Measurements from ENCODE around the gene PPP1R14C. TPM values are rescaled to one million over a fixed set of nuclear protein-coding genes. Genes with fewer than 3 reads are reported as not detected.
"Not testable (repeated sequence)": the region's sequence is repeated elsewhere in the genome, so short reads cannot be mapped to it uniquely, and the experiment has no call there.

The PPP1R14C gene
- total and polyA plus RNA-seq, 7 experiments from 2014 or later: not detected

DNA sequence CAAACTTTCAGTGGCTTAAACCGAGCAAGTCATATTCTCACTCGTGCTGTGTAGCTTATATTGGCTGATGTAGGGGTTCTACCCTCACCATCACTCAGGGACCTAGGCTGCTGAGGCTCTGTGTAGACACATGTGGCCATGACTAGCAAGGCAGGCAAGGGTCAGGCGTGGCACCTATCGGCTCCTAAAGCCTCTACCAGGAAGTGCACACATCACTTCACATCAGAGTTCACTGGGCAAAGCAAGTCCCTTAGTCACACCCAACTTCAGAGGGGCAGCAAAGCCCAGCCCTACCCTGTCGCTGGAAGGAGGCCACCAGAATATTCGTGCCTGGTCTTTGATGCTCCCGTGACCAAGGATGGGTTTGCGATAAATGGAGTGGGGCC lies 42.9 kb downstream of the PPP1R14C start:
- peaks cover under 1 to 14% (median 8%) of the 10 kb centered on the region in 5 donors for H3K27me3 Mint-ChIP-seq
- intact Hi-C loops (cut with micrococcal nuclease): no loop called here
- CTCF ChIA-PET: no interaction called here

DNA sequence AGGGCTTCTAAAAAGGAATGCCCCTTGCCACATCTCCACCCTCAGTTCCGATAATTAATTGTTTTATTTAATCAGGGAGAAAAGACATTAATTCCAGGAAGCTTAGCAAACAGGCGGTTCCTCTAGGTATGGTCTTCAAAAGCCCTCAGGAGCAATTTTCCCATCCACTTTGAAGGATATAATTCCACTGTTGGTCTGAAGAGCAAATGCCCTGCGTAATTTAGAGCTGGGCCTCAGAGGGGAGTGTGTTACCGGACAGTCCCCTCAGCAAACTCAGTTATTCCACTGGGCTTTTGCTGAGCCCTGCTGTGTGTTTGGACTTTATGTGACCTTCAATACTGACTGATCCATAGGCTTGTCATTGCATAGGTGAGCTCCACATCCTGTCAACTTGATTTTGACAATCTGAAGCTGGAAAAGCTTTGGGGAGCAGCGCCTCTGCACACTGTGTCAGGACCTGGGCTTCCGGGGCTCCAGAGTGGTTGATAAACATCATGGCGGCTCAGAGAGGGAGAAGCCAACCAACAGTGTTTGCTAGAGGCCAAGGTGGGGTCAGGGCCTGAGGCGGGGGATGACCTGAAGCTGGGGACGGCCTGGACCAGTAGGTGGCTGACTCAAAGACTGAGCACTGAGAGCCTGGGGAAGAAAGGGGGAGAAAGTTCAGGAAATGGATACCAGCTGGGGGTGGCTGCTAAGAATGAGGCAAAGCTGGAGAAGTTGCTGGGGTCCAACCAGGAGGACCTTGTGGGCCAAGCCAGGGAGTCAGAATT lies 43.5 kb downstream of the PPP1R14C start:
- Mint-ChIP-seq H3K36me3 (no peaks in the 10 kb centered on the region), H3K9me3 (peaks cover 0 to 4% (median 0%) of the 10 kb centered on the region in 11 donors), H3K4me1 (peaks cover 0 to 6% (median 0%) of the 10 kb centered on the region in 7 donors), H3K27me3 (peaks cover 6 to 20% (median 8%) of the 10 kb centered on the region in 5 donors), H3K27ac (no peak overlapping the region), H3K4me3 (no peak overlapping the region)
- H3K4me3 ChIP-seq (ENCODE audit: low read length): no peak overlapping the region
- H3K9me3 ChIP-seq (ENCODE audit: control insufficient read depth in 2 of 3, low read length in 3 of 3): no peaks in the 10 kb centered on the region
- no peaks in the 10 kb centered on the region for H3K4me1 ChIP-seq (ENCODE audit: control insufficient read depth in 2 of 2, insufficient read depth in 2 of 2, low read length in 2 of 2)
- intact Hi-C loops (cut with micrococcal nuclease): no loop called here
- H3K36me3 ChIP-seq (ENCODE audit: control insufficient read depth in 2 of 3, insufficient read depth in 3 of 3, low read length in 3 of 3): no peaks in the 10 kb centered on the region
- DNase-seq (no peak), ATAC-seq (no peak)
- CTCF ChIA-PET: no interaction called here
- H3K27me3 ChIP-seq (ENCODE audit: control insufficient read depth in 2 of 2, insufficient read depth in 2 of 2, low read length in 2 of 2): no peaks in the 10 kb centered on the region
- POLR2A ChIA-PET: no interaction called here
- no peak overlapping the region for H3K27ac ChIP-seq (ENCODE audit: low read depth, low read length)

More for the DNA sequence above, 42.9 kb downstream of the PPP1R14C start:
- no peaks in the 10 kb centered on the region for H3K36me3 Mint-ChIP-seq
- no peak overlapping the region for H3K4me3 Mint-ChIP-seq
- POLR2A ChIA-PET: no interaction called here
- Histone ChIP-seq H3K27me3 (ENCODE audit: control insufficient read depth in 2 of 2, insufficient read depth in 2 of 2, low read length in 2 of 2) (no peaks in the 10 kb centered on the region), H3K4me1 (ENCODE audit: control insufficient read depth in 2 of 2, insufficient read depth in 2 of 2, low read length in 2 of 2) (no peaks in the 10 kb centered on the region), H3K27ac (ENCODE audit: low read depth, low read length) (no peak overlapping the region), H3K4me3 (ENCODE audit: low read length) (no peak overlapping the region), H3K9me3 (ENCODE audit: control insufficient read depth in 2 of 3, low read length in 3 of 3) (no peaks in the 10 kb centered on the region), H3K36me3 (ENCODE audit: control insufficient read depth in 2 of 3, insufficient read depth in 3 of 3, low read length in 3 of 3) (no peaks in the 10 kb centered on the region)
- H3K4me1 Mint-ChIP-seq: peaks cover 0 to 6% (median 0%) of the 10 kb centered on the region in 7 donors
- H3K9me3 Mint-ChIP-seq: peaks cover 0 to 4% (median 0%) of the 10 kb centered on the region in 11 donors
- no peak for DNase-seq
- no peak overlapping the region for H3K27ac Mint-ChIP-seq
- ATAC-seq: no peak

DNA sequence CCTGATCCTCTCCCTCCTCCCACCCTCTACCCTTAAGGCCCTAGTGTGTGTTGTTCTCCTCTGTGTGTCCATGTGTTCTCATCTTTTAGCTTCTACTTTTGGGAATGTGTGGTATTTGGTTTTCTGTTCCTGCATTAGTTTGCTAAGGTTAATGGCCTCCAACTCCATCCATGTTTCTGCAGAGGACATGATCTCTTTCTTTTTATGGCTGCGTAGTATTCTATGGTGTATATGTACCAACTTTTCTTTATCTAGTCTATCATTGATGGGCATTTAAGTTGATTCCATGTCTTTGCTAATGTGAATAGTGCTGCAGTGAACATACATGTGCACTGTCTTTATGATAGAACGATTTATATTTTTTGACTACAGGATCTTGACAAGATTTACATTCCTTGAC lies 44.6 kb downstream of the PPP1R14C start:
- H3K27me3 ChIP-seq (ENCODE audit: control insufficient read depth in 2 of 2, insufficient read depth in 2 of 2, low read length in 2 of 2); H3K9me3 Mint-ChIP-seq; H3K4me3 Mint-ChIP-seq; H3K27ac ChIP-seq (ENCODE audit: low read depth, low read length); intact Hi-C loops (cut with micrococcal nuclease); H3K4me1 ChIP-seq (ENCODE audit: control insufficient read depth in 2 of 2, insufficient read depth in 2 of 2, low read length in 2 of 2); H3K4me3 ChIP-seq (ENCODE audit: low read length); H3K9me3 ChIP-seq (ENCODE audit: control insufficient read depth in 2 of 3, low read length in 3 of 3); H3K36me3 ChIP-seq (ENCODE audit: control insufficient read depth in 2 of 3, insufficient read depth in 3 of 3, low read length in 3 of 3); DNase-seq; ATAC-seq; POLR2A ChIA-PET; H3K27ac Mint-ChIP-seq; H3K36me3 Mint-ChIP-seq; H3K4me1 Mint-ChIP-seq; CTCF ChIA-PET: not testable (repeated sequence)
- peaks cover 8 to 26% (median 11%) of the 10 kb centered on the region in 5 donors for H3K27me3 Mint-ChIP-seq

DNA sequence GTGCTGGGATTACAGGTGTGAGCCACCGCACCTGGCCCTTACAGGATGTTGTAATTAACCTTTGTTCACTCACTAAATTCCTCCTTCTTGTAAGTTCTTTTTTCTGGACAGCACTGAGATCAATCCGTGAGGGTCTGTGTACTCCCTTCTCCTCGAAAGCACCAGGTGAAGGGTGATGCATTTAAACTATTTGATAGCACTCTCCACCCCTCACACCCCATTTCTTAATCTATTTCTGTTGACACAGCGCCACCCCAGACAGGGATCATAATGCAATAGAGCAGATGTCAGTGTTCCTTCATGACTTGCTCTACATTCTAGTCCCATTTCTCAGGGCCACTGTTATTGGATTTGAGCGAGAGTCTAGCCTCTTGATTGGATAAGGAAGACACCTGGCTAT lies 46.3 kb downstream of the PPP1R14C start:
- H3K27me3 ChIP-seq (ENCODE audit: control insufficient read depth in 2 of 2, insufficient read depth in 2 of 2, low read length in 2 of 2): no peaks in the 10 kb centered on the region
- no peaks in the 10 kb centered on the region for H3K36me3 Mint-ChIP-seq
- H3K4me3 Mint-ChIP-seq: no peak overlapping the region

DNA sequence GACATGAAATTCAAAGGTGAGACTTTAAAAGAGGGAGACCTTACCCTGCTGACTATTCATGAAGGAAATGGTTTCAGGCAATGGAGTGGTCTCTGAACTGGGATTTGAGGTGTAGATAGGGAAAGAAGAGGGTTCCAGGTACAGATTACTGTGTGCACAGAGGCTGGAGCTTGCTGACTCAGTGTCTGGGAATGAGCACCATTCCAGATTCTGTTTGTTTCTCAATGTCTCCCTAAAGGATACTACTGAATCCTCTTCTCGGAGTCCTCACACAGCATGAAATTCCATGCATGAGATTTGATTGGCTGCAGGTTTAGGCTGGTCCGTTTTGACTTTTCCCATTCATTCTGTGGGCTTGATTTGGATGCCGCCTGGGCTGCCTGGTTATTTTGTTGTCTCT lies 49.0 kb downstream of the PPP1R14C start:
- DNase-seq (no peak), ATAC-seq (no peak)
- no peaks in the 10 kb centered on the region for H3K9me3 ChIP-seq (ENCODE audit: control insufficient read depth in 2 of 3, low read length in 3 of 3)
- H3K4me1 Mint-ChIP-seq: no peaks in the 10 kb centered on the region
- POLR2A ChIA-PET: no interaction called here
- intact Hi-C loops (cut with micrococcal nuclease): no loop called here
- no peaks in the 10 kb centered on the region for H3K27me3 ChIP-seq (ENCODE audit: control insufficient read depth in 2 of 2, insufficient read depth in 2 of 2, low read length in 2 of 2)
- H3K9me3 Mint-ChIP-seq: peaks cover 0 to 4% (median 0%) of the 10 kb centered on the region in 11 donors
- H3K27me3 Mint-ChIP-seq: peaks cover 13 to 30% (median 18%) of the 10 kb centered on the region in 5 donors
- H3K27ac ChIP-seq (ENCODE audit: low read depth, low read length): no peak overlapping the region
- no peak overlapping the region for H3K27ac Mint-ChIP-seq
- H3K4me3 ChIP-seq (ENCODE audit: low read length): no peak overlapping the region
- no peak overlapping the region for H3K4me3 Mint-ChIP-seq
- H3K36me3 Mint-ChIP-seq: no peaks in the 10 kb centered on the region
- no peaks in the 10 kb centered on the region for H3K4me1 ChIP-seq (ENCODE audit: control insufficient read depth in 2 of 2, insufficient read depth in 2 of 2, low read length in 2 of 2)
- no peaks in the 10 kb centered on the region for H3K36me3 ChIP-seq (ENCODE audit: control insufficient read depth in 2 of 3, insufficient read depth in 3 of 3, low read length in 3 of 3)
- CTCF ChIA-PET: no interaction called here

More for the DNA sequence above, 46.3 kb downstream of the PPP1R14C start:
- intact Hi-C loops (cut with micrococcal nuclease): no loop called here
- H3K9me3 ChIP-seq (ENCODE audit: control insufficient read depth in 2 of 3, low read length in 3 of 3): no peaks in the 10 kb centered on the region
- no peak overlapping the region for H3K4me3 ChIP-seq (ENCODE audit: low read length)
- H3K36me3 ChIP-seq (ENCODE audit: control insufficient read depth in 2 of 3, insufficient read depth in 3 of 3, low read length in 3 of 3): no peaks in the 10 kb centered on the region
- CTCF ChIA-PET: no interaction called here
- H3K27ac ChIP-seq (ENCODE audit: low read depth, low read length): no peak overlapping the region
- Mint-ChIP-seq H3K9me3 (peaks cover 0 to 4% (median 0%) of the 10 kb centered on the region in 11 donors), H3K27ac (no peak overlapping the region), H3K4me1 (peaks cover 0 to 6% (median 0%) of the 10 kb centered on the region in 7 donors), H3K27me3 (peaks cover 8 to 30% (median 18%) of the 10 kb centered on the region in 5 donors)
- no peak for DNase-seq
- H3K4me1 ChIP-seq (ENCODE audit: control insufficient read depth in 2 of 2, insufficient read depth in 2 of 2, low read length in 2 of 2): no peaks in the 10 kb centered on the region
- POLR2A ChIA-PET: no interaction called here
- ATAC-seq: no peak

DNA sequence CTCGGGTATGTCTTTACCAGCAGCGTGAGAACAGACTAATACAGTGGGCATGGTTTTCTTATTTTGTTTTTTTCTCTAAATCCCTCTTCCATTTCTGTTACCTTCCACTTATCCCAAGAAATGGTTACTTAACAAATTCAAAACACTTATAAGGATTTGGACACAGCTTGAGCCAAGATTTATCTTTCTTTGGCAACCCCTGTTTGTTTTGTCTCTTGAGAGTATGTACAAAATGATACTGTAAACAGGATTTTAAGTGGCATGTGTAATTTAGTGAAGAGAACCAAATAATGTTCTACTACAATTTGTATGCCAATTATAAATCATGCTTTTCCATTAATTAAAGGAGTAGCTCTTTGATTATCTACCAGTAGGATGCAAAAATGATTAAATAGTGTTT lies 51.4 kb downstream of the PPP1R14C start:
- Mint-ChIP-seq H3K36me3 (no peaks in the 10 kb centered on the region), H3K4me1 (no peaks in the 10 kb centered on the region), H3K4me3 (no peak overlapping the region), H3K27ac (no peak overlapping the region), H3K27me3 (peaks cover 13 to 37% (median 21%) of the 10 kb centered on the region in 5 donors), H3K9me3 (peaks cover 0 to 2% (median 0%) of the 10 kb centered on the region in 11 donors)
- no peak for ATAC-seq
- Histone ChIP-seq H3K9me3 (ENCODE audit: control insufficient read depth in 2 of 3, low read length in 3 of 3) (no peaks in the 10 kb centered on the region), H3K27ac (ENCODE audit: low read depth, low read length) (no peak overlapping the region), H3K4me1 (ENCODE audit: control insufficient read depth in 2 of 2, insufficient read depth in 2 of 2, low read length in 2 of 2) (no peaks in the 10 kb centered on the region), H3K4me3 (ENCODE audit: low read length) (no peak overlapping the region), H3K36me3 (ENCODE audit: control insufficient read depth in 2 of 3, insufficient read depth in 3 of 3, low read length in 3 of 3) (no peaks in the 10 kb centered on the region), H3K27me3 (ENCODE audit: control insufficient read depth in 2 of 2, insufficient read depth in 2 of 2, low read length in 2 of 2) (no peaks in the 10 kb centered on the region)
- ChIA-PET CTCF (no interaction called here), POLR2A (no interaction called here)
- intact Hi-C loops (cut with micrococcal nuclease): no loop called here
- no peak for DNase-seq

DNA sequence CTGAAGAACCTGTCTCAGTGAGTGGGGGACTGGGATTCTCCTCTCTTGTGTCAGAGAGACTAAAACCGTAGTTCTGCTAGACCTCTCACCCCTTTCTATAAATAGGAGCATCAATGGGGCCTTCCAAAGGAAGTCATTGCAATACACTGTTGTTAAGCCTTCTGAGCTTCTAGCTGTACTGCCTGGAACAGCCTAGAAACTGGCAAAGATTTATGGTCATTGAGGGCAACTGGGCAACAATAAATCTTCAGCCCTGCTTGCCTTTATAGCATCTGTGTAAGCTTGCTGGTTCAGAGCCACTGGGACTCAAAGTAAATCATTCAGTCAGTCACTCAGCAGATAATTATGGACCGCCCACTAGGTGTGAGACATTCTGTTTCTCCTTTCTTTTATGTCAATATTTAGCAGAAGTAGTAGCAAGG lies 53.2 kb downstream of the PPP1R14C start:
- Histone ChIP-seq H3K9me3 (ENCODE audit: control insufficient read depth in 2 of 3, low read length in 3 of 3) (no peaks in the 10 kb centered on the region), H3K4me1 (ENCODE audit: control insufficient read depth in 2 of 2, insufficient read depth in 2 of 2, low read length in 2 of 2) (no peaks in the 10 kb centered on the region), H3K27me3 (ENCODE audit: control insufficient read depth in 2 of 2, insufficient read depth in 2 of 2, low read length in 2 of 2) (no peaks in the 10 kb centered on the region), H3K27ac (ENCODE audit: low read depth, low read length) (no peak overlapping the region), H3K36me3 (ENCODE audit: control insufficient read depth in 2 of 3, insufficient read depth in 3 of 3, low read length in 3 of 3) (no peaks in the 10 kb centered on the region), H3K4me3 (ENCODE audit: low read length) (no peak overlapping the region)
- Mint-ChIP-seq H3K36me3 (no peaks in the 10 kb centered on the region), H3K4me1 (no peaks in the 10 kb centered on the region), H3K4me3 (no peak overlapping the region), H3K27me3 (peaks cover 11 to 29% (median 19%) of the 10 kb centered on the region in 5 donors), H3K27ac (no peak overlapping the region), H3K9me3 (peaks cover 0 to 2% (median 0%) of the 10 kb centered on the region in 11 donors)
- DNase-seq: no peak
- ChIA-PET CTCF (no interaction called here), POLR2A (interaction anchor here (0.7 kb wide), 1 partner anchor 23 kb away, joined by 8 read pairs; no protein-coding TSS in a partner anchor)
- intact Hi-C loops (cut with micrococcal nuclease): no loop called here
- ATAC-seq: no peak
